ENCODE measurements around the gene TPRG1.

Gene TPRG1

GRCh38 chr3:189235214-189235613 lies 63.4 kb downstream of the TPRG1 start:
- Histone ChIP-seq H3K27me3 (ENCODE audit: control insufficient read depth in 1 of 2, insufficient read depth in 2 of 2, low read length in 2 of 2) (no peaks in the 10 kb centered on the region), H3K4me3 (ENCODE audit: low read depth in 1 of 2, low read length in 2 of 2) (no peak overlapping the region), H3K27ac (ENCODE audit: low read depth, low read length) (no peak overlapping the region), H3K36me3 (ENCODE audit: insufficient read depth, low read length) (no peaks in the 10 kb centered on the region), H3K9ac (ENCODE audit: low read length) (no peak overlapping the region), H3K4me1 (ENCODE audit: insufficient read depth, low read length) (no peaks in the 10 kb centered on the region), H3K9me3 (ENCODE audit: low read length) (no peaks in the 10 kb centered on the region)

GRCh38 chr3:189236352-189236751 lies 64.6 kb downstream of the TPRG1 start:
- Histone ChIP-seq H3K4me3 (ENCODE audit: low read depth in 1 of 2, low read length in 2 of 2) (no peak overlapping the region), H3K9me3 (ENCODE audit: low read length) (no peaks in the 10 kb centered on the region), H3K9ac (ENCODE audit: low read length) (no peak overlapping the region), H3K27ac (ENCODE audit: low read depth, low read length) (no peak overlapping the region), H3K4me1 (ENCODE audit: insufficient read depth, low read length) (no peaks in the 10 kb centered on the region), H3K27me3 (ENCODE audit: control insufficient read depth in 1 of 2, insufficient read depth in 2 of 2, low read length in 2 of 2) (no peaks in the 10 kb centered on the region), H3K36me3 (ENCODE audit: insufficient read depth, low read length) (no peaks in the 10 kb centered on the region)

GRCh38 chr3:189237526-189237925 lies 65.8 kb downstream of the TPRG1 start:
- Histone ChIP-seq H3K4me3 (ENCODE audit: low read depth in 1 of 2, low read length in 2 of 2) (no peak overlapping the region), H3K4me1 (ENCODE audit: insufficient read depth, low read length) (no peaks in the 10 kb centered on the region), H3K27me3 (ENCODE audit: control insufficient read depth in 1 of 2, insufficient read depth in 2 of 2, low read length in 2 of 2) (no peaks in the 10 kb centered on the region), H3K27ac (ENCODE audit: low read depth, low read length) (no peak overlapping the region), H3K9ac (ENCODE audit: low read length) (no peak overlapping the region), H3K9me3 (ENCODE audit: low read length) (no peaks in the 10 kb centered on the region), H3K36me3 (ENCODE audit: insufficient read depth, low read length) (no peaks in the 10 kb centered on the region)

- Histone ChIP-seq H3K36me3 (ENCODE audit: insufficient read depth, low read length) (no peaks in the 10 kb centered on the region), H3K9ac (ENCODE audit: low read length) (no peak overlapping the region), H3K4me1 (ENCODE audit: insufficient read depth, low read length) (no peaks in the 10 kb centered on the region), H3K27ac (ENCODE audit: low read depth, low read length) (no peak overlapping the region), H3K27me3 (ENCODE audit: control insufficient read depth in 1 of 2, insufficient read depth in 2 of 2, low read length in 2 of 2) (no peaks in the 10 kb centered on the region), H3K4me3 (ENCODE audit: low read depth in 1 of 2, low read length in 2 of 2) (no peak overlapping the region), H3K9me3 (ENCODE audit: low read length) (no peaks in the 10 kb centered on the region)
These were observed 66.3 kb downstream of the TPRG1 start for GRCh38 chr3:189238071-189238470.

GRCh38 chr3:189239616-189240015 lies 67.8 kb downstream of the TPRG1 start:
- no peak overlapping the region for H3K9ac ChIP-seq (ENCODE audit: low read length)
- no peak overlapping the region for H3K27ac ChIP-seq (ENCODE audit: low read depth, low read length)
- no peaks in the 10 kb centered on the region for H3K36me3 ChIP-seq (ENCODE audit: insufficient read depth, low read length)
- no peaks in the 10 kb centered on the region for H3K27me3 ChIP-seq (ENCODE audit: control insufficient read depth in 1 of 2, insufficient read depth in 2 of 2, low read length in 2 of 2)
- H3K4me3 ChIP-seq (ENCODE audit: low read depth in 1 of 2, low read length in 2 of 2), result no peak overlapping the region
- H3K4me1 ChIP-seq (ENCODE audit: insufficient read depth, low read length), result no peaks in the 10 kb centered on the region
- no peaks in the 10 kb centered on the region for H3K9me3 ChIP-seq (ENCODE audit: low read length)

- Histone ChIP-seq H3K4me1 (ENCODE audit: insufficient read depth, low read length) (no peaks in the 10 kb centered on the region), H3K27ac (ENCODE audit: low read depth, low read length) (no peak overlapping the region), H3K9ac (ENCODE audit: low read length) (no peak overlapping the region), H3K36me3 (ENCODE audit: insufficient read depth, low read length) (no peaks in the 10 kb centered on the region), H3K27me3 (ENCODE audit: control insufficient read depth in 1 of 2, insufficient read depth in 2 of 2, low read length in 2 of 2) (no peaks in the 10 kb centered on the region), H3K4me3 (ENCODE audit: low read depth in 1 of 2, low read length in 2 of 2) (no peak overlapping the region), H3K9me3 (ENCODE audit: low read length) (no peaks in the 10 kb centered on the region)
These were observed 78.2 kb downstream of the TPRG1 start for GRCh38 chr3:189249987-189250386.

- H3K27ac ChIP-seq (ENCODE audit: low read depth, low read length), result no peak overlapping the region
These were observed 86.5 kb downstream of the TPRG1 start for GRCh38 chr3:189258261-189258660.

GRCh38 chr3:189260556-189261493 lies 89.1 kb downstream of the TPRG1 start:
- Histone ChIP-seq H3K27me3 (ENCODE audit: control insufficient read depth in 1 of 2, insufficient read depth in 2 of 2, low read length in 2 of 2) (no peaks in the 10 kb centered on the region), H3K9ac (ENCODE audit: low read length) (no peak overlapping the region), H3K4me1 (ENCODE audit: insufficient read depth, low read length) (no peaks in the 10 kb centered on the region), H3K27ac (ENCODE audit: low read depth, low read length) (no peak overlapping the region), H3K4me3 (ENCODE audit: low read depth in 1 of 2, low read length in 2 of 2) (no peak overlapping the region), H3K36me3 (ENCODE audit: insufficient read depth, low read length) (no peaks in the 10 kb centered on the region), H3K9me3 (ENCODE audit: low read length) (no peaks in the 10 kb centered on the region)

More at GRCh38 chr3:189258261-189258660, 86.5 kb downstream of the TPRG1 start:
- Histone ChIP-seq H3K4me3 (ENCODE audit: low read depth in 1 of 2, low read length in 2 of 2) (no peak overlapping the region), H3K4me1 (ENCODE audit: insufficient read depth, low read length) (no peaks in the 10 kb centered on the region), H3K27me3 (ENCODE audit: control insufficient read depth in 1 of 2, insufficient read depth in 2 of 2, low read length in 2 of 2) (no peaks in the 10 kb centered on the region), H3K9me3 (ENCODE audit: low read length) (no peaks in the 10 kb centered on the region), H3K36me3 (ENCODE audit: insufficient read depth, low read length) (no peaks in the 10 kb centered on the region), H3K9ac (ENCODE audit: low read length) (no peak overlapping the region)

- Histone ChIP-seq H3K4me1 (ENCODE audit: insufficient read depth, low read length) (no peaks in the 10 kb centered on the region), H3K27ac (ENCODE audit: low read depth, low read length) (no peak overlapping the region), H3K9ac (ENCODE audit: low read length) (no peak overlapping the region), H3K4me3 (ENCODE audit: low read depth in 1 of 2, low read length in 2 of 2) (no peak overlapping the region), H3K9me3 (ENCODE audit: low read length) (no peaks in the 10 kb centered on the region), H3K36me3 (ENCODE audit: insufficient read depth, low read length) (no peaks in the 10 kb centered on the region), H3K27me3 (ENCODE audit: control insufficient read depth in 1 of 2, insufficient read depth in 2 of 2, low read length in 2 of 2) (no peaks in the 10 kb centered on the region)
These were observed 91.0 kb downstream of the TPRG1 start for GRCh38 chr3:189262746-189263145.

GRCh38 chr3:189267981-189268613 lies 96.3 kb downstream of the TPRG1 start:
- Histone ChIP-seq H3K36me3 (ENCODE audit: insufficient read depth, low read length) (no peaks in the 10 kb centered on the region), H3K4me3 (ENCODE audit: low read depth in 1 of 2, low read length in 2 of 2) (no peak overlapping the region), H3K9me3 (ENCODE audit: low read length) (no peaks in the 10 kb centered on the region), H3K4me1 (ENCODE audit: insufficient read depth, low read length) (no peaks in the 10 kb centered on the region), H3K27ac (ENCODE audit: low read depth, low read length) (no peak overlapping the region), H3K27me3 (ENCODE audit: control insufficient read depth in 1 of 2, insufficient read depth in 2 of 2, low read length in 2 of 2) (no peaks in the 10 kb centered on the region), H3K9ac (ENCODE audit: low read length) (no peak overlapping the region)

- no peak overlapping the region for H3K27ac ChIP-seq (ENCODE audit: low read depth, low read length)
- H3K4me1 ChIP-seq (ENCODE audit: insufficient read depth, low read length), result no peaks in the 10 kb centered on the region
- no peaks in the 10 kb centered on the region for H3K36me3 ChIP-seq (ENCODE audit: insufficient read depth, low read length)
- no peaks in the 10 kb centered on the region for H3K27me3 ChIP-seq (ENCODE audit: control insufficient read depth in 1 of 2, insufficient read depth in 2 of 2, low read length in 2 of 2)
- no peak overlapping the region for H3K4me3 ChIP-seq (ENCODE audit: low read depth in 1 of 2, low read length in 2 of 2)
- H3K9me3 ChIP-seq (ENCODE audit: low read length), result no peaks in the 10 kb centered on the region
- H3K9ac ChIP-seq (ENCODE audit: low read length), result no peak overlapping the region
These were observed 97.6 kb downstream of the TPRG1 start for GRCh38 chr3:189269365-189269764.

All from muscle layer of colon (tissue), 2 donors.